HepG2 (cell line): ENCODE data around the gene CCNB2. TPM values are rescaled to one million over a fixed set of nuclear protein-coding genes. Genes with fewer than 3 reads are reported as not detected.

Source experiments
- ATAC-seq: fragments of 200-7000 bp; cut with Tn5 transposase; 3 replicates; pipeline ENCODE4 v1.9.1; 2020; ENCODE audit warnings: mild to moderate bottlenecking, moderate library complexity
- BruUV-seq: library from RNA; stranded (reverse); fragments of 400-500 nt; replicated peaks from 2 replicates; lab custom pipeline; 2021; lab: Mats Ljungman, UMichigan
- CTCF ChIA-PET: fragments of 300-600 bp; formaldehyde crosslinking; extraction: SDS; loops from one replicate; lab custom pipeline; 2021; ENCODE audit warnings: low total read pairs, inconsistent platforms, low intra/inter-chr PET ratio; lab: Yijun Ruan, JAX
- POLR2A ChIA-PET: fragments of 350-600 bp; sonication (Branson Sonifier 250); formaldehyde crosslinking; loops from one replicate; lab custom pipeline; 2020; ENCODE audit warnings: antibody characterized with exemption, inconsistent platforms; lab: Yijun Ruan, JAX
- DNase-seq: peaks from one replicate; pipeline ENCODE4 v3.0.0-alpha.2; 2015; ENCODE audit warnings: low spot score
- FAIRE-seq: peaks from 3 replicates; lab custom pipeline; 2011; peaks lifted over from hg19 to GRCh38; lab: Jason Lieb, UNC
- H2AFZ ChIP-seq: one replicate; pipeline ENCODE4 v1.6.1; 2011; ENCODE audit warnings: low read length, inconsistent platforms
- H3K27ac ChIP-seq: fragments of 300-600 bp; 3 replicates; pipeline ENCODE4 v1.8.0; 2011; ENCODE audit warnings: mixed run types, mild to moderate bottlenecking, mixed read lengths, low read length, inconsistent platforms; ENCODE audit not compliant: insufficient read depth; ENCODE audit errors: extremely low read length
- H3K27me3 ChIP-seq, 2 experiments: fragments of 200-600 bp in 1 of 2; 2 replicates in 1 of 2; 3 replicates in 1 of 2; pipeline versions ENCODE4 v1.6.0 to v1.8.0; 2011; ENCODE audit warnings: low read length in 2 of 2, mild to moderate bottlenecking in 2 of 2, moderate library complexity in 2 of 2, inconsistent platforms in 1 of 2; ENCODE audit not compliant: insufficient read depth in 2 of 2, control insufficient read depth in 1 of 2
- H3K36me3 ChIP-seq, 2 experiments: fragments of 200-600 bp in 1 of 2; replicated peaks in 1 of 2; 2 replicates in 1 of 2; 3 replicates in 1 of 2; pipeline versions ENCODE4 v1.5.1 to v1.8.0; 2011; ENCODE audit warnings: low read length in 2 of 2, inconsistent platforms in 1 of 2; ENCODE audit not compliant: insufficient read depth in 2 of 2, control insufficient read depth in 1 of 2
- H3K4me1 ChIP-seq: 2 replicates; pipeline ENCODE4 v1.5.1; 2012; ENCODE audit warnings: low read length, inconsistent platforms; ENCODE audit not compliant: insufficient read depth
- H3K4me2 ChIP-seq: 2 replicates; pipeline ENCODE4 v1.6.0; 2011; ENCODE audit warnings: low read depth, low read length, inconsistent platforms
- H3K4me3 ChIP-seq, 3 experiments: fragments of 200-600 bp in 1 of 3; sonication (generic), shearing (Covaris generic) in 1 of 3; replicated peaks in 1 of 3; 2 replicates each; pipeline ENCODE4 v1.5.1; 2011 to 2016; ENCODE audit warnings: low read length in 3 of 3, inconsistent platforms in 2 of 3, low read depth in 2 of 3, mild to moderate bottlenecking in 2 of 3, control low read depth in 1 of 3, mixed read lengths in 1 of 3; ENCODE audit not compliant: insufficient read depth in 1 of 3
- H3K79me2 ChIP-seq: one replicate; pipeline ENCODE4 v1.6.1; 2011; ENCODE audit warnings: low read length, inconsistent platforms; ENCODE audit not compliant: insufficient read depth
- H3K9ac ChIP-seq: 2 replicates; pipeline ENCODE4 v1.6.0; 2011; ENCODE audit warnings: mild to moderate bottlenecking, low read depth, low read length, inconsistent platforms; ENCODE audit not compliant: insufficient read depth
- H3K9me3 ChIP-seq: 2 replicates; pipeline ENCODE4 v1.5.1; 2012; ENCODE audit warnings: mild to moderate bottlenecking, low read length
- H4K20me1 ChIP-seq: 2 replicates; pipeline ENCODE4 v1.6.0; 2011; ENCODE audit warnings: inconsistent platforms, mild to moderate bottlenecking, low read length, moderate library complexity; ENCODE audit not compliant: insufficient read depth
- ELF1 ChIP-seq: sonication (generic); formaldehyde crosslinking; IDR thresholded peaks from 2 replicates; pipeline ENCODE4 v1.4.0; 2020; ENCODE audit warnings: missing genetic modification reagents
- ELF3 ChIP-seq: IDR thresholded peaks from 2 replicates; pipeline ENCODE4 v1.6.1; 2016; ENCODE audit warnings: missing genetic modification reagents, missing compliant biosample characterization
- GABPA ChIP-seq, 2 experiments: IDR thresholded peaks; 2 replicates each; pipeline ENCODE4 v1.6.1; 2011 to 2016; ENCODE audit warnings: low read depth in 2 of 2, low read length in 1 of 2, missing biosample characterization in 1 of 2, missing genetic modification characterization in 1 of 2
- GATAD1 ChIP-seq: IDR thresholded peaks from 2 replicates; pipeline ENCODE4 v1.6.1; 2016; ENCODE audit warnings: missing genetic modification reagents, missing compliant biosample characterization
- NCOR1 ChIP-seq: fragments of 200-600 bp; sonication (generic); IDR thresholded peaks from 2 replicates; pipeline ENCODE4 v1.7.0; 2017; ENCODE audit warnings: antibody characterized with exemption, low read length, borderline replicate concordance
- RXRA ChIP-seq: sonication (generic); formaldehyde crosslinking; IDR thresholded peaks from 2 replicates; pipeline ENCODE4 v1.5.1; 2020; ENCODE audit warnings: missing genetic modification reagents
- THAP11 ChIP-seq: IDR thresholded peaks from 2 replicates; pipeline ENCODE4 v1.6.1; 2016; ENCODE audit warnings: missing biosample characterization, missing genetic modification reagents
- ZNF205 ChIP-seq: IDR thresholded peaks from 2 replicates; pipeline ENCODE4 v1.6.1; 2018; ENCODE audit warnings: missing biosample characterization, missing genetic modification reagents
- ZNF264 ChIP-seq: sonication (generic); formaldehyde crosslinking; IDR thresholded peaks from 2 replicates; pipeline ENCODE4 v1.4.0; 2020; ENCODE audit warnings: missing genetic modification reagents
- ZSCAN25 ChIP-seq: sonication (generic); formaldehyde crosslinking; IDR thresholded peaks from 2 replicates; pipeline ENCODE4 v1.8.0; 2022; ENCODE audit warnings: mild to moderate bottlenecking, missing genetic modification reagents
- ZSCAN9 ChIP-seq: IDR thresholded peaks from 2 replicates; pipeline ENCODE4 v1.6.1; 2016; ENCODE audit warnings: borderline replicate concordance
- WGBS: methylation state at CpG from one replicate; pipeline ENCODE4 v1.1.6; 2017; ENCODE audit warnings: low lambda C conversion rate; 5-methylcytosine and 5-hydroxymethylcytosine counted together
- in situ Hi-C: cut with HindIII; loops from 2 replicates; pipeline ENCODE4 v1.10.0; 2017; ENCODE audit warnings: low pct_unique_long_range_greater_than_20kb; ENCODE audit not compliant: extremely low pct_ligation_motif_present
- intact Hi-C: fragments of 100-400 bp; cut with micrococcal nuclease; formaldehyde crosslinking; loops from one replicate; pipeline ENCODE4 v1.10.0; 2022; ENCODE audit not compliant: unreplicated experiment
- polyA plus RNA-seq, 8 experiments: library from polyadenylated mRNA; depleted of rRNA in 3 of 8; stranded (reverse) in 7 of 8; unstranded in 1 of 8; fragments of >200 nt; fragmentation: Illumina TruSeq in 4 of 8; extraction: Trizol in 4 of 8; gene quantifications; 2 replicates each; pipeline versions ENCODE4 v1.2.1 to v1.2.3, GENCODE V29; 2011 to 2016; ENCODE audit warnings: low read depth in 4 of 8, missing spikeins in 1 of 8, mixed read lengths in 1 of 8; ENCODE audit not compliant: insufficient read depth in 1 of 8
- total RNA-seq, 5 experiments: library from RNA; depleted of rRNA; stranded (reverse); fragments of >200 nt; fragmentation: Illumina TruSeq; extraction: Trizol; gene quantifications; 2 replicates each; pipeline ENCODE4 v1.2.3, GENCODE V29; 2016; ENCODE audit warnings: low read depth in 1 of 5
- TF ChIP-seq, protein P1 (sequence below): IDR thresholded peaks from 2 replicates; pipeline ENCODE4 v1.6.1; 2016; ENCODE audit warnings: low read depth, borderline replicate concordance

The CCNB2 gene
- total and polyA plus RNA-seq, 2 of the 13 experiments (the other 11 are each of a cell fraction or from before 2014, with no cell fraction given), result 43.5 to 80.9 TPM

DNA sequence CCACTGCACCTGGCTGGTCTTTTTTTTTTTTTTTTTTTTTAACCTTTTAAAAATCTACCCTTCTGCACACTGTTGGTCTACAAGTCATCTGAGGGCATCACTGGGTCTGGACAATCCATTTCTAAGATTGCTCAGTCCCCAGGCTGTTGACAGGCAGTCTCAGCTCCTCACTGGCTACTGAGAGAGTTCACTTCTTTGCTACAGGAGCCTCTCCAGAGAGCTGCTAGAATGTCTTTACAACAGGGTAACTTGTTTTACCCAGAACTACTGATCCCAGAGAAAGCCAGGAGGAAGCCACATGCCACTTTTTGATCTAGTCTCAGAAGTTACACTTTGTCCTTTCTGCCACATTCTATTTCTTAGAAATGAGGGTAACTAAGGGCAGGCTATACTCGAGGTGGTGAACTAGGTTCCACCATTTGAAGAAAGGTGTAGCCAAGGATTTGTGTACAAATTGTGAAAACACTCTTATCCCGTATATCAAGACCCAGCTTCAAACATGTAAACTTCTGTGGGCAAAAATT, 5.7 kb upstream of the CCNB2 start (continued):
- TF ChIP-seq ZSCAN9 (no peak), RXRA (no peak), GATAD1 (CRISPR knock-in tag) (no peak), ZSCAN25 (CRISPR knock-in tag) (no peak), NCOR1 (no peak)

- H3K27ac ChIP-seq, result peak overlapping the region; percentile 86
- under 1% methylated on average over 9 of the region's 9 CpGs for whole genome bisulfite sequencing
- TF ChIP-seq ZNF205 (CRISPR knock-in tag) (no peak), ZNF264 (no peak), ELF1 (peak; percentile 31; the same call in 1 of the 2 replicates), GABPA (IDR thresholded peaks at IDR 0.05; ENCODE audit: low read depth, low read length) (no peak), GABPA (CRISPR knock-in tag; IDR thresholded peaks at IDR 0.05; ENCODE audit: low read depth) (peak; percentile 36; the same call in 1 of the 2 replicates), THAP11 (CRISPR knock-in tag) (0 out of 2 replicates have a peak, but pooled peaks have one; percentile 10), ELF3 (CRISPR knock-in tag) (peak; percentile 19; the same call in 1 of the 2 replicates)
- TF ChIP-seq, protein P1, sequence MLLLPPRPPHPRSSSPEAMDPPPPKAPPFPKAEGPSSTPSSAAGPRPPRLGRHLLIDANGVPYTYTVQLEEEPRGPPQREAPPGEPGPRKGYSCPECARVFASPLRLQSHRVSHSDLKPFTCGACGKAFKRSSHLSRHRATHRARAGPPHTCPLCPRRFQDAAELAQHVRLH (CRISPR knock-in tag), result 0 out of 2 replicates have a peak, but pooled peaks have one; percentile 1
- ATAC-seq, result peak; percentile 43
- in situ Hi-C loops (no loop called here), intact Hi-C loops (loop anchor here (10.0 kb wide), 1 partner anchor 120 kb away; the partner anchor contains the start of gene RNF111)
- peaks cover 29% of the 10 kb centered on the region for H3K4me1 ChIP-seq
- no peak for DNase-seq
- H3K9me3 ChIP-seq, result no peaks in the 10 kb centered on the region
- peak overlapping the region; percentile 89 for H3K4me2 ChIP-seq
- BruUV-seq, result no TSS peak
- H4K20me1 ChIP-seq, result no peaks in the 10 kb centered on the region
- H2AFZ ChIP-seq, result peak overlapping the region; percentile 99
- CTCF ChIA-PET, result no interaction called here
- POLR2A ChIA-PET, result no interaction called here
- H3K4me3 ChIP-seq, result peak overlapping the region; percentile 84 to 96 (median 84)
- no peak for FAIRE-seq
- H3K9ac ChIP-seq, result peak overlapping the region; percentile 86
- peaks cover 32% of the 10 kb centered on the region for H3K79me2 ChIP-seq
- H3K36me3 ChIP-seq, result peaks cover 1 to 22% of the 10 kb centered on the region in 2 experiments; a peak in 4 of 5 replicates
- no peaks in the 10 kb centered on the region for H3K27me3 ChIP-seq
Measured at GRCh38 chr15:59104602-59104911, 389 bp upstream of the CCNB2 start.
